ENCODE data around the gene BLM. TPM values are rescaled to one million over a fixed set of nuclear protein-coding genes. Genes with fewer than 3 reads are reported as not detected.
A peak's percentile ranks its signal among the peaks of the same experiment; 100 is the strongest.

The BLM gene
- total and polyA plus RNA-seq, 2 of the 4 experiments (the other 2 are of a cell fraction) = 2.5 to 6.5 TPM

GRCh38 chr15:90814191-90814821 lies 97.2 kb downstream of the BLM start:
- in situ Hi-C loops (cut with MboI; ENCODE audit: low sequenced_read_pairs) = no loop called here
- Histone ChIP-seq H3K4me2 (ENCODE audit: low read depth, low read length) (no peak overlapping the region), H3K23ac (ENCODE audit: low read depth, low read length) (no peak overlapping the region), H2BK15ac (ENCODE audit: low read depth, low read length) (no peak overlapping the region), H3K4me3 (ENCODE audit: insufficient read depth, low read depth, low read length) (no peak overlapping the region), H3K56ac (ENCODE audit: extremely low read depth, insufficient read depth, low read length) (no peak overlapping the region), H3K9me1 (ENCODE audit: insufficient read depth, low read length) (peaks cover 3% of the 10 kb centered on the region; the same call in 1 of the 2 replicates), H2BK20ac (ENCODE audit: low read depth, low read length) (no peak overlapping the region), H3K9ac (ENCODE audit: low read depth, low read length) (no peak overlapping the region), H4K91ac (ENCODE audit: insufficient read depth, low read depth, low read length) (no peak overlapping the region), H4K8ac (ENCODE audit: low read depth in 2 of 2, low read length in 2 of 2) (no peak overlapping the region), H3K27me3 (ENCODE audit: control insufficient read depth, insufficient read depth, low read length) (no peaks in the 10 kb centered on the region; the same call in 1 of the 2 replicates), H2BK5ac (ENCODE audit: low read depth, low read length, poor library complexity, severe bottlenecking) (no peak overlapping the region), H2AK9ac (replicated peaks; ENCODE audit: low read depth, low read length, poor library complexity) (no peak overlapping the region), H3K14ac (replicated peaks; ENCODE audit: low read depth, low read length) (no peak overlapping the region), H3K36me3 (ENCODE audit: control insufficient read depth, insufficient read depth, low read length) (peaks cover under 1% of the 10 kb centered on the region; the same call in 1 of the 2 replicates), H2AK5ac (ENCODE audit: low read depth, low read length) (no peak overlapping the region), H2BK120ac (ENCODE audit: low read depth, low read length) (no peak overlapping the region), H2AFZ (replicated peaks; ENCODE audit: low read length, poor library complexity) (peak overlapping the region; percentile 8), H4K20me1 (ENCODE audit: insufficient read depth, low read length) (no peaks in the 10 kb centered on the region), H3K27ac (ENCODE audit: insufficient read depth, low read length) (no peak overlapping the region), H3K9me3 (ENCODE audit: control insufficient read depth, insufficient read depth, low read length) (no peaks in the 10 kb centered on the region), H3K18ac (ENCODE audit: low read depth, low read length) (no peak overlapping the region), H4K5ac (ENCODE audit: low read depth, low read length) (no peak overlapping the region), H3K4me1 (ENCODE audit: control insufficient read depth, insufficient read depth, low read length) (peaks cover 4% of the 10 kb centered on the region; the same call in 1 of the 2 replicates), H3K4ac (ENCODE audit: low read depth, low read length) (no peak overlapping the region), H3K79me1 (ENCODE audit: low read depth in 1 of 2, low read length in 2 of 2) (no peaks in the 10 kb centered on the region)
- 65% methylated on average over 6 of the region's 13 CpGs; no CpG with 5 or more reads in 1 of the 2 experiments for WGBS, 2 experiments (ENCODE audit: extremely low coverage in 2 of 2, insufficient read length in 1 of 2)
- no TSS peak for BruUV-seq (replicated peaks)
- DNase-seq = peak; percentile 38
- CTCF ChIA-PET = interaction anchor here (0.8 kb wide), 1 partner anchor 1070 kb away, joined by 3 read pairs; no protein-coding TSS in a partner anchor
- POLR2A ChIA-PET (ENCODE audit: unreplicated experiment) = no interaction called here
- dilution Hi-C loops (cut with HindIII; ENCODE audit: low sequenced_read_pairs, unreplicated experiment) = no loop called here
- ATAC-seq (ENCODE audit: low read depth) = peak; percentile 57; the same call in 1 of the 2 replicates
- no peak for TF ChIP-seq MXI1 (IDR thresholded peaks at IDR 0.05; ENCODE audit: borderline replicate concordance, low read depth, low read length)
- TF ChIP-seq RAD21 (IDR thresholded peaks at IDR 0.05; ENCODE audit: low read length) = no peak
- TF ChIP-seq SMC3 (IDR thresholded peaks at IDR 0.05; ENCODE audit: low read depth, low read length) = no peak
- TF ChIP-seq RFX5 (IDR thresholded peaks at IDR 0.05; ENCODE audit: low read depth, low read length) = no peak
- intact Hi-C loops (cut with micrococcal nuclease) = no loop called here
